ENCODE measurements around the gene VIT.

DNA sequence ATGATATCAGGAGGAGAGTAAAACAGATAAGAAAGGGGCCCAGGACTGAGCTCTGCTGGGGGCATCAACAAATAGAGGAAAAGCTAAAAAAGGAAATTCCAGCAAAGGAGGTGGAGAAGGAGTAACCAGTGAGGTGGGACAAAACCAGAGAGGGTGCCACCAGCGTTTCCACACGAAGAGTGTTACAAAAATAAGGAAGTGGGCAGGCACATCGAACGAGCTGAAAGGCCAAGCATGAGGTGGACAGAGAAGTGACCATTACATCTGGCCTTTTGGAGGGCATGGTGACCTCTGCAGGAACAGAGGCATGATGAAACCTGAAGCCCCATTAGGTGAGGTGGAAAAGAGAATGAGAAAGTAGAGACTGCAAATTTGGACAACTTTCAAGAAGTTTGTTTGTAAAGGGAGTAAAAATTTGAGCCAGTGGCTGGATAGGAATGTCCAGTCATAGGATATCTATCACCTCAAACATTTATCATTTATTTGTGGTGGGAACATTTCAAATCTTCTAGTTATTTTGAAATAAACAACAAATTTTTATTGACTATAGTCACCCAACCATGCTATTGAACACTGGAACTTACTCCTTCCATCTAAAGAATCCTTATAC, 18.4 kb upstream of the VIT start:
- no peak for TF ChIP-seq POLR2AphosphoS5 (IDR thresholded peaks at IDR 0.05)
- TF ChIP-seq, protein P1, sequence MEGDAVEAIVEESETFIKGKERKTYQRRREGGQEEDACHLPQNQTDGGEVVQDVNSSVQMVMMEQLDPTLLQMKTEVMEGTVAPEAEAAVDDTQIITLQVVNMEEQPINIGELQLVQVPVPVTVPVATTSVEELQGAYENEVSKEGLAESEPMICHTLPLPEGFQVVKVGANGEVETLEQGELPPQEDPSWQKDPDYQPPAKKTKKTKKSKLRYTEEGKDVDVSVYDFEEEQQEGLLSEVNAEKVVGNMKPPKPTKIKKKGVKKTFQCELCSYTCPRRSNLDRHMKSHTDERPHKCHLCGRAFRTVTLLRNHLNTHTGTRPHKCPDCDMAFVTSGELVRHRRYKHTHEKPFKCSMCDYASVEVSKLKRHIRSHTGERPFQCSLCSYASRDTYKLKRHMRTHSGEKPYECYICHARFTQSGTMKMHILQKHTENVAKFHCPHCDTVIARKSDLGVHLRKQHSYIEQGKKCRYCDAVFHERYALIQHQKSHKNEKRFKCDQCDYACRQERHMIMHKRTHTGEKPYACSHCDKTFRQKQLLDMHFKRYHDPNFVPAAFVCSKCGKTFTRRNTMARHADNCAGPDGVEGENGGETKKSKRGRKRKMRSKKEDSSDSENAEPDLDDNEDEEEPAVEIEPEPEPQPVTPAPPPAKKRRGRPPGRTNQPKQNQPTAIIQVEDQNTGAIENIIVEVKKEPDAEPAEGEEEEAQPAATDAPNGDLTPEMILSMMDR (IDR thresholded peaks at IDR 0.05) = no peak
- no peak for TF ChIP-seq EP300 (IDR thresholded peaks at IDR 0.05)
- TF ChIP-seq POLR2A (IDR thresholded peaks at IDR 0.05; ENCODE audit: low read depth) = no peak

Data from esophagus muscularis mucosa (tissue), 4 donors.